NCI-H1105 (cell line): Measurements from ENCODE around the gene BIRC3.
"Not testable (repeated sequence)": the region's sequence is repeated elsewhere in the genome, so short reads cannot be mapped to it uniquely, and the experiment has no call there.

ENCODE experiments used
- DNase-seq: peaks from one replicate; lab custom pipeline; 2025; lab: John Stamatoyannopoulos, UW

The BIRC3 gene

DNA sequence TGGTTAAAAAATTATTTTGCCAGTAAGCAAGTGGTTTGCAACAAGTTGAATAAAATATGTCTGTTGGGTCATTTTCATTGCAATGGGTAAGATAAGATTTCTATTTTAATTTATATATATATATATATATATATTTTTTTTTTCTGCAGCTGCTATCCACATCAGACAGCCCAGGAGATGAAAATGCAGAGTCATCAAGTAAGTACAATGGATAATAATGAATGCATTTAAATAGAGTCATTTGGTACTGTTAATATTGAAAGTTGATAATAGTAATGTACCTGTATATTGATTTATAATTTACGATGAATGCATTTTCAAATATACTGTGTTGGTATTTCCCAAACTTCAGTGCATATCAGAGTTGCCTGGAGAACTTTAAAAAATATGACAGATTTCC lies 11.5 kb downstream of the BIRC3 start:
- no peak for DNase-seq

DNA sequence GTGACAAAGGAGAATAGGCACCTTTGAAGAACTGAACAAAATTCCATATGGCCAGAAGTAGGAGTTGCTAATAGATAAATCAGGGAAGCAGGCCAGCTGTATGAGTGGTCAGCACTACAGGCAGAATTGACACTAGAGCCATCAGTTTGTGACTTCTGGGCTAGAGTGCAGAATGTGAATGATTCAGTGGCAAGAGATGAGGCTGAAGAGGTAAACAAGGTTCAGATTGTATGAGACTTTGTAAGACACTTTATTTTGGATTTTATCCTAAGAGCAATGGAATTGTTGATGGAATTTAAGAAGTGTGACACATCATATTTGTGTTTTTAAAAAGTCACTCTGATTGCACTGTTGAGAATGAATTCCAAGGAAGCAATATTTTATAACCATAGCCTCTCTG lies 12.9 kb downstream of the BIRC3 start:
- no peak for DNase-seq

DNA sequence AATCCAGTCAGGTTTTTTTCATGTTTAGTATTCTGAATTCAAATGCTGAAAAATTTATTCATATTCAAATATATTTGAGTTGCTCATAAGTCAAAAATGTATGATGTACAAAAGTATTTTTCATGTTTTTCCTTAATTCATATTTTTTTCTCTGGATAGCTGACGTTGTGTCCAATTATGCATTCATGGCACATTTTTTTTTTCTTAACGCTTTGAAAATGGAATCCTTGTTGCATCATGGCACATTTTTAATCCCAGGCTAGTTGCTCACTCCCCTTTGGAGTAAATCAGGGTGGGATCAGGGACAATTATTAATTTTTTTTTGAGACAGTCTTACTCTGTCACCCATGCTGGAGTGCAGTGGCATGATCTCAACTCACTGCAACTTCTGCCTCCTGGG lies 14.1 kb downstream of the BIRC3 start:
- no peak for DNase-seq

- DNase-seq: no peak
Observed at GRCh38 chr11:102332611-102332994, 15.3 kb downstream of the BIRC3 start.

DNA sequence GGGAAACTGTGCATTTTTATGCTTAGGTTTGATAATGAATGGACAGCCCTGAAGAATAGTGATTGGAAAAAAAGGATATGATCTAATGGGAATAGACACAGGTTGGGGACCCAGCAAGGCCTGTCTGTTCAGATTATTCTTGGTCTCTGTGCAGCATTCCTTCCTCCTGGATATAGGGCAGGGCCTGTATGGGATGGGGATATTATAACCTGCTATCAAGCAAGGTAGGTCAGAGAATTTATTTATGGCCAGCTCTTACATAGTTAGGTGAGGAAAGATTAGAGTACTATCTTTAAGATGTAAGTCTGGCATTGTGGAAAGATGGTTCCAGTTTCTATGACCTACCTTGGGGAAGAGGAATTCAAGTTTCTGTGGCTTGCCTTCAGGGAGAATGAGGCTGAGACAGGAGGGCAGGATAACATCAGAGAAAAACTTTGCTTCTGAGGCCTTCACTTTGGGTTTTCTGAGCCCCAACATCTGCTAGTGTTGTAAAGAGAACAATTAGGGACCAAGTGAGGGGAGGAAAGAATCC lies 21.3 kb downstream of the BIRC3 start:
- no peak for DNase-seq

DNA sequence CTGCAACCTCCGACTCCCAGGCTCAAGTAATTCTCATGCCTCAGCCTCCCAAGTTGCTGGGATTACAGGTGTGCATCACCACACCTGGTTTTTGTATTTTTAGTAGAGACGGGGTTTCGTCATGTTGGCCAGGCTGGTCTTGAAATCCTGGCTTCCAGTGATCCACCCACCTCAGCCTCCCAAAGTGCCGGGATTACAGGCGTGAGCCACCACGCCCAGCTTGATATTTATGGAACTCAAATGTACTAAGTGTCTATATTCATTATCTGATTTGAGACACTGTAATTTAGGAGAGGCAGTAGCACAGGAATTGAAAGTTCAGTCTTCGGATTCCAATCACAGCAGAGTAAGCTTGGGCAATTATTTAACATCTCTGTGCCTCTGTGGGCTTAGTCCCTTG lies 24.0 kb downstream of the BIRC3 start:
- DNase-seq: not testable (repeated sequence)

GRCh38 chr11:102341844-102342318 lies 24.6 kb downstream of the BIRC3 start:
- peak; percentile 70 for DNase-seq

DNA sequence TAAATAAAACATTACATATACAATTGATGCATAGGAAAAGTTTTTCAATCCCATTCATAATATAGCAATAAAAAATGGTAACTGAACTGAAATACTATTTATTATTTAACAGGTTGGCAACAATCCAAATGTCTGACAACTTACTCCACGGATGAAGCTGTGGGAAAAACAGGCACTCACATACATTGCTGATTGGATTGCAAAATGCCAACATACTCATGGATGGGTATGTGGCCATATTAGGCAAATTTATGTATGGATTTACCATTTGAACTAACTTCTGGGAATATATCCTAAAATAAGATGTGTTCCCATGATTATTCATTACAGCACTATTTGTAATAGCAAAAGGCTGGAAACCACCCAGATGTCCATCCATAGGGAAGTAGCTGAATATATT lies 26.5 kb downstream of the BIRC3 start:
- DNase-seq: no peak

- no peak for DNase-seq
Observed at GRCh38 chr11:102345904-102346303, 28.6 kb downstream of the BIRC3 start.

DNA sequence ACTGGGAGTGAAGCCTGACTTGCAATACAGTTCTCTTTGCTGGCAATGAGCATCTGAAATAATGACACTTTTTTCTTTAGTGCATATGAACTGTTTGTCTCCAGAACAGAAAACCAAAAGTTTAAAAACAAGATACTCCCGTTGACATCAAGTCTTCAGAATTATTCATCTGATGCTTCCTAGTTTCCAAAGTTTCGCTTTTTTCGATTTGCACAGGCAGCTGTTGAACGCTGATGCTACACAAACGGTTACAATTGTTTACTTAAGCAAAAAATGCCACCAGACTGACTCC lies 29.1 kb downstream of the BIRC3 start:
- no peak for DNase-seq

DNA sequence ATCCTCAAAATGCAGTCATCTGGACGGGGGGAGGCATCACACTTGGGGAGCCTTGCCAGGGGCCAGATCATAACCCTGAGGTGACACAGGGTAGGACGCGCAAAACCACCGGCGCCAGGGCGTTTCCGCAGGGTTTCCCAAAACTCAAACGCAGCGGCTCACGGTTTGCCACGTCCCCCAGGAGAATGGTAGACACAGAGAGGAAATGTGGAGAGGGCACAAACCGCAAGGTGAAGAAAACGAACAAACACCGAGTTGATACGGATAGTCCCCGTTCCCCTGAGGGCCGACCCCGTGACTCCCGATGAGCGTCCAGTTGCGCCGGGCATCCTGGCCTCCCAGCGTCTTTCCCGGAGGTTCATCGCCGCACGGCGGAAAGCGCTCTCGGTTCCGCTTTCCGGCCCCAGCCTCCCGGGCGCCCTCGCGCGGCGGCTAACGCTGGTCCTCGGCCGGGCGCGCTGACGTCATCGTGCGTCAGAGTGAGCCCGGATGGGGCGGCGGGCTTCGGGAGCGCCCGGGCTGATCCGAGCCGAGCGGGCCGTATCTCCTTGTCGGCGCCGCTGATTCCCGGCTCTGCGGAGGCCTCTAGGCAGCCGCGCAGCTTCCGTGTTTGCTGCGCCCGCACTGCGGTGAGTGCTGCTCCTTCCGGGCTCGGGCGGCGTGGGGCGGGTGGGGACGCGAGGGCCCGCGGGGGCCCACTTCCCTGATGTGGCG lies 29.6 kb downstream of the BIRC3 start, which contains the start of gene BIRC2:
TSS of gene BIRC2 (plus strand) at position 467 of the 714 bp plus-strand sequence. CDS start 2,641 bp downstream, outside the sequence.
- DNase-seq: peak; percentile 93

- no peak for DNase-seq
Observed at GRCh38 chr11:102347462-102348370, 30.4 kb downstream of the BIRC3 start.

DNA sequence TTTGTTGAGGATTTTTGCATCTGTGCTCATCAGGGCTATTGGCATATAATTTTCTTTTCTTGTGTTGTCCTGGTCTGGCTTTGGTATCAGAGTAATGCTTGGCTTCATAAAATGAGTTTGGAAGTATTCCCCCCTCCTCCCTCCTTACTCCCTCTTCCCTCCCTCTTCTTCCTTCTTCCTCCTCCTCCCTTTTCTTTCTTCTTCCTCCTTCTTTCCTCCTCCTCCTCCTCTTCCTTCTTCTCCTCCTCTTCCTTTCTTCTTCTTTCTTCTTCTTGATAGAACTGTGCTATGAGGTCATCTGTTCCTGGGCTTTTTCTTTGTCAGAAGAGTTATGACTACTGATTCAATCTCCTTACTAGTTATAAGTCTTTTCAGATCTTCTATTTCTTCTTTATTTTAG lies 39.8 kb downstream of the BIRC3 start:
- DNase-seq: no peak

DNA sequence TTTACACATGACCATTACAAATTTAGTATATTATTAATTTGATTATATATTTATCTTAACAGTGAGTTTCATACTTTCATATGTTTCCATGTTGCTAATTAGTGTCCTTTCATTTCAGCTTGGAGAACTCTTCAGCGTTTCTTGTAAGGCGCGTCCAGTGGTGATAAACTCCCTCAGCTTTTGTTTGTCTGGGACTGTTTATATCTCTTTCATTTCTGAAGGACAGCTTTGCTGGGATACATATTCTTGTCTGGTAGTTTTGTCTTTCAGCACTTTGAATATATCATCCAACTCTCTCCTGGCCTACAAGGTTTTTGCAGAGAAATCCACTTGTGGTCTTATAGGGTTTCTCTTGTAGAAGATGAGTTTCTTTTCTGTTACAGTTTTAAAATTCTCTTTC lies 42.1 kb downstream of the BIRC3 start:
- no peak for DNase-seq

DNA sequence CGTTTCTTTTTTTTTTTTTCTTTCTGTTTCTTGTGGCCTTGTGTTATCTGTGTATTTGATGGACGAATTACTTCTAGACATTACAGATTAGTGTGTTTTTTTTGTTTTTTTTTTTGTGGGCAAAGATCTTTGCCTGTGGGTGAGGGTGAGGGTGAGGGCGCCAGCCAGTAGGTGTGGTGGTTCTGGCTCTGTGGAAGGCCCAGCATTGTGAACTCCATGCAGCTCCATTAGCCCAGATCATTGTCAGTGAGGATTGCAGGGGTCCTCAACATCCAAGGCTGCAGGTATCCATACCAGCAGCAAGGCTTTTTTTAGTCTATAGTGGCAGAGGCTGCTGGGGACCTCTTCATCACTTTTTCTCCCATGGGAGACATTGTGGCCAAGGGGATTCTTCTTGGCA lies 43.4 kb downstream of the BIRC3 start:
- DNase-seq: no peak

- no peak for DNase-seq
Observed at GRCh38 chr11:102361086-102362031, 44.1 kb downstream of the BIRC3 start.

GRCh38 chr11:102364991-102365390 lies 47.7 kb downstream of the BIRC3 start:
- DNase-seq: no peak

- DNase-seq: peak; percentile 14
Observed at GRCh38 chr11:102367364-102367763, 50.1 kb downstream of the BIRC3 start.

- no peak for DNase-seq
Observed at GRCh38 chr11:102368472-102368871, 51.2 kb downstream of the BIRC3 start.

DNA sequence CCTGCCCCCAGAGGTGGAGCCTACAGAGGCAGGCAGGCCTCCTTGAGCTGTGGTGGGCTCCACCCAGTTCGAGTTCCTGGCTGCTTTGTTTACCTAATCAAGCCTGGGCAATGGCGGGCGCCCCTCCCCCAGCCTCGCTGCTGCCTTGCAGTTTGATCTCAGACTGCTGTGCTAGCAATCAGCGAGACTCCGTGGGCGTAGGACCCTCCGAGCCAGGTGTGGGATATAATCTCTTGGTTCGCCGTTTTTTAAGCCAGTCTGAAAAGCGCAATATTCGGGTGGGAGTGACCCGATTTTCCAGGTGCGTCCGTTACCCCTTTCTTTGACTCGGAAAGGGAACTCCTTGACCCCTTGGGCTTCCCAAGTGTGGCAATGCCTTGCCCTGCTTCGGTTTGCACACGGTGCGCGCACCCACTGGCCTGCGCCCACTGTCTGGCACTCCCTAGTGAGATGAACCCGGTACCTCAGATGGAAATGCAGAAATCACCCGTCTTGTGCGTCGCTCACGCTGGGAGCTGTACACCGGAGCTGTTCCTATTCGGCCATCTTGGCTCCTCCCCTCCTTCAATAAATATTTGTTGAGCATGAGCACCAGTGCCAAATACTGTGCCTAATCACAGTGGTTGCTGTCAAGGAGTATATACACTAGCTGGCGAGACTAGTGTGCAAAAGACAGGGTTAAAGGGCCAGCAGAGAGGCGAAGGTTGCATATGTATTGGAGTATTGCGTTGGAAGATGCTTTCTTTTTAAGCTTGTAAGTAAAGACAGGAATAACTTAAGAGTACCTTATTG lies 57.5 kb downstream of the BIRC3 start:
- DNase-seq: not testable (repeated sequence)
